IPS DF 19.7 (cell line): ENCODE data around the gene GAR1.
"Not testable (repeated sequence)": the region's sequence is repeated elsewhere in the genome, so short reads cannot be mapped to it uniquely, and the experiment has no call there.

ENCODE experiments used
- DNase-seq: peaks from one replicate; pipeline ENCODE4 v3.0.0-alpha.2; 2013; ENCODE audit warnings: low read depth, low spot score

Gene GAR1

GRCh38 chr4:109846395-109847098, 31.0 kb downstream of the GAR1 start:
- DNase-seq, result no peak

- no peak for DNase-seq
Measured at GRCh38 chr4:109847896-109848442, 32.4 kb downstream of the GAR1 start, which contains the start of gene LRIT3. TSS of gene LRIT3 (plus strand) at chr4:109848107. CDS start at chr4:109848202, 95 bp downstream.

- DNase-seq, result no peak
Measured at GRCh38 chr4:109848501-109848900, 32.9 kb downstream of the GAR1 start.

GRCh38 chr4:109850601-109851000, 35.0 kb downstream of the GAR1 start:
- no peak for DNase-seq

- not testable (repeated sequence) for DNase-seq
Measured at GRCh38 chr4:109859426-109860300, 44.1 kb downstream of the GAR1 start.

- no peak for DNase-seq
Measured at GRCh38 chr4:109861271-109861670, 45.7 kb downstream of the GAR1 start.

- DNase-seq, result no peak
Measured at GRCh38 chr4:109861916-109862511, 46.5 kb downstream of the GAR1 start.

GRCh38 chr4:109864134-109864533, 48.6 kb downstream of the GAR1 start:
- DNase-seq, result no peak

- no peak for DNase-seq
Measured at GRCh38 chr4:109870061-109870460, 54.5 kb downstream of the GAR1 start.

GRCh38 chr4:109872065-109872464, 56.5 kb downstream of the GAR1 start:
- no peak for DNase-seq

- DNase-seq, result no peak
Measured at GRCh38 chr4:109872950-109873656, 57.5 kb downstream of the GAR1 start.

GRCh38 chr4:109873791-109874514, 58.4 kb downstream of the GAR1 start:
- DNase-seq, result no peak
